IPS-20b (cell line): ENCODE results near the gene CNEP1R1.

ENCODE experiments used
- H3K27ac ChIP-seq: one replicate; pipeline ENCODE4 v1.5.1; 2013; ENCODE audit warnings: low read length
- H3K27me3 ChIP-seq: 2 replicates; pipeline ENCODE4 v1.6.1; 2013; ENCODE audit warnings: mild to moderate bottlenecking, low read length, inconsistent platforms; ENCODE audit not compliant: insufficient read depth
- H3K36me3 ChIP-seq: 2 replicates; pipeline ENCODE4 v1.6.1; 2013; ENCODE audit warnings: low read depth, mild to moderate bottlenecking, inconsistent platforms, low read length, moderate library complexity; ENCODE audit not compliant: insufficient read depth
- H3K4me1 ChIP-seq: 2 replicates; pipeline ENCODE4 v1.6.1; 2013; ENCODE audit warnings: mild to moderate bottlenecking, control low read depth, inconsistent platforms, low read length, moderate library complexity; ENCODE audit not compliant: insufficient read depth
- H3K4me3 ChIP-seq: 2 replicates; pipeline ENCODE4 v1.5.1; 2013; ENCODE audit warnings: mild to moderate bottlenecking, low read length, inconsistent platforms
- H3K9ac ChIP-seq: 2 replicates; pipeline ENCODE4 v1.6.1; 2013; ENCODE audit warnings: low read depth, mild to moderate bottlenecking, inconsistent platforms, low read length, moderate library complexity
- H3K9me3 ChIP-seq: 2 replicates; pipeline ENCODE4 v1.6.1; 2013; ENCODE audit warnings: mild to moderate bottlenecking, low read depth, low read length, inconsistent platforms; ENCODE audit not compliant: insufficient read depth

The CNEP1R1 gene

GRCh38 chr16:50045412-50045811, 20.4 kb downstream of the CNEP1R1 start:
- Histone ChIP-seq H3K9ac (no peak overlapping the region), H3K4me3 (no peak overlapping the region), H3K9me3 (no peaks in the 10 kb centered on the region), H3K27me3 (no peaks in the 10 kb centered on the region), H3K36me3 (no peaks in the 10 kb centered on the region), H3K4me1 (no peaks in the 10 kb centered on the region), H3K27ac (no peak overlapping the region)

DNA sequence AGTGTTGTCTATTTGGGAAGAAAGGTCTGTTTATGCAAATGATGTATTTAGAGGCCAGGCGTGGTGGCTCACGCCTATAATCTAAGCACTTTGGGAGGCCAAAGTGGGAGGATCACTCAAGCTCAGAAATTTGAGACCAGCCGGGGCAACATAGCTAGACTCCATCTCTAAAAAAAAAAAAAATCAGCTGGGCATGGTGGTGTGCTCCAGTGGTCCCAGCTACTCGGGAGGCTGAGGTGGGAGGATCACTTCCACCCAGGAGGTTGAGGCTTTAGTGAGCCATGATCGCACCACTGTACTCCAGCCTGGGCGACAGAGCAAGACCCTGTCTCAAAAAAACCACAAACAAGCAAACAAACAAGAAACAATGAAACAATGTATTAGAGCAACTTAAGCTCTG, 21.8 kb downstream of the CNEP1R1 start:
- H3K9me3 ChIP-seq: no peaks in the 10 kb centered on the region
- no peak overlapping the region for H3K27ac ChIP-seq
- H3K4me3 ChIP-seq: no peak overlapping the region
- H3K4me1 ChIP-seq: no peaks in the 10 kb centered on the region
- H3K27me3 ChIP-seq: no peaks in the 10 kb centered on the region
- H3K36me3 ChIP-seq: no peaks in the 10 kb centered on the region
- no peak overlapping the region for H3K9ac ChIP-seq

DNA sequence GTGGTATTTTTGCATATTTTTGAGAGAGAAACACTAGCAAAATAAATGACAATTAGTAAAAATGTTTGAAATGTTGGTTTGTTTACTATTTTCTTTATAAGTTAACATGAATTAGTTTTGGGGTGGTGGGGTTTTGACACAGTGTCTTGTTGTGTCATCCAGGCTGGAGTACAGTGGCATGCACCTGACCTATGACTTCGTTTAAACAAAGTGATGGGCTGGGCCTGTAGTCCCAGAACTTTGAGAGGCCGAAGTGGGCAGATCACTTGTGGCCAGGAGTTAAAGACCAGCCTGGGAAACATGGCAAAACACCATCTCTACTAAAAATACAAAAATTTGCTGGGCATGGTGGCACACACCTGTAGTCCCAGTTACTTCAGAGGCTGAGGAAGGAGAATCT, 22.8 kb downstream of the CNEP1R1 start:
- no peak overlapping the region for H3K9ac ChIP-seq
- H3K4me3 ChIP-seq: no peak overlapping the region
- H3K9me3 ChIP-seq: no peaks in the 10 kb centered on the region
- H3K27me3 ChIP-seq: no peaks in the 10 kb centered on the region
- no peak overlapping the region for H3K27ac ChIP-seq
- no peaks in the 10 kb centered on the region for H3K4me1 ChIP-seq
- no peaks in the 10 kb centered on the region for H3K36me3 ChIP-seq

DNA sequence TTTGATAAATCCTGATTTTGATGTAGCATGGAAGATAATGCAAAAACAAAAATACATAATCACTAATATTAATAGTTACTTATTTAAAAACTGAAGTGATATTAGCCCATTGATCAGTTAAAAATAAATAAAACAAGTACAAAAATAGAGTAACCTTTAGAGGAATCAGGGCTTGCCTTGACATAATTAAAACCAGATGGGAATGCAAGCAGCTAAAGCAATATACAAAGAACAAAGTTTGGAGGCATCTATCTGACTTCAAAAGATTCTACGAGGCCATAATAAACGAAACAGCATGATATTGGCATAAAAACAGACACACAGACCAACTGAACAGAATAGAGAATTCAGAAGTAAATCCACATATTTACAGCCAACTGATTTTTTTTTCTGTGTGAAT, 25.8 kb downstream of the CNEP1R1 start:
- H3K9me3 ChIP-seq: peaks cover 2% of the 10 kb centered on the region; the same call in 1 of the 2 replicates
- H3K27ac ChIP-seq: no peak overlapping the region
- no peaks in the 10 kb centered on the region for H3K4me1 ChIP-seq
- no peaks in the 10 kb centered on the region for H3K36me3 ChIP-seq
- H3K27me3 ChIP-seq: no peaks in the 10 kb centered on the region
- no peak overlapping the region for H3K9ac ChIP-seq
- H3K4me3 ChIP-seq: no peak overlapping the region

DNA sequence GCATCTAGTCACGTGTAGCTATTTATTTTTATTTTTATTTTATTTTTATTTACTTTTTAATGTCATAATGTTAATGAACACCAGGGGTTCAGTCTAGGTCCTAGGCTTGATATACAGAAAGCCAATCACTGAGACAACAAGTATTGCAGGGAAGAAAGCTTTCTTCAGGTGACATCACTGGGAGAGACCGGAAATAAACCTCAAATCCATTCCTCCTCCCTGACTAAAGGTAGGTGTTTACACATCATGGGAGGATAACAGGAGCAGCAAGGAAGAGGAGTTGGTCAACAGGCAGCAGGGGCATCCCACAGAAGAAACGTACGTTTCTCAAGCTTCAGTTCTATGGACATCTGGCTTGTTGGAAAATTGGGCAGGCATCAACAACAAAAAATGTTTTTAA, 31.2 kb downstream of the CNEP1R1 start:
- Histone ChIP-seq H3K4me3 (no peak overlapping the region), H3K9me3 (peaks cover 3% of the 10 kb centered on the region; the same call in 1 of the 2 replicates), H3K4me1 (no peaks in the 10 kb centered on the region), H3K27me3 (no peaks in the 10 kb centered on the region), H3K36me3 (no peaks in the 10 kb centered on the region), H3K27ac (no peak overlapping the region), H3K9ac (no peak overlapping the region)

DNA sequence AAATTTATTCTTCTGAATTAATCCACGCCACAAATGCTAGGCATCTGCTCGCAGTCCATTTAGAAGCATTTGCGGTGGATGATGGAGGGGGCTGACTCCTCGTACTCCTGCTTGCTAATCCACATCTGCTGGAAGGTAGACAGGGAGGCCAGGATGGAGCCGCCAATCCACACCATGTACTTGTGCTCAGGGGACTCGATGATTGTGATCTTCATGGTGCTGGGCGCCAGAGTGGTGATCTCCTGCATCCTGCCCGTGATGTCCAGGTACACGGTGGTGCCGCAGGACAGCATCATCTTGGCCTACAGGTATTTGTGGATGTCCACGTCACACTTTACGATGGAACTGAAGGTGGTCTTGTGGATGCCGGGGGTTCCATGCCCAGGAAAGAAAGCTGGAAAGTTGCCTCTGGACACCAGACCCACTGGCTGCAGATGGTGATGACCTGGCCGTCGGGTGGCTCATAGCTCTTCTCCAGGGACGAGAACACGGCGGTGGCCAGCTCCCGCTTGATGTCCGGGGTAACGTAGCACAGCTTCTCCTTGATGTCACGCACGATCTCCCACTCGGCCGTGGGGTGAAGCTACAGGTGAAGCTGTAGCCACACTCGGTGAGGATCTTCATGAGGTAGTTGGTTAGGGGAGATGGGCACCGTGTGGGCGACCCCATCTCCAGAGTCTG, 33.2 kb downstream of the CNEP1R1 start:
- Histone ChIP-seq H3K27ac (no peak overlapping the region), H3K9ac (no peak overlapping the region), H3K27me3 (no peaks in the 10 kb centered on the region), H3K4me1 (no peaks in the 10 kb centered on the region), H3K36me3 (no peaks in the 10 kb centered on the region), H3K9me3 (peaks cover 3% of the 10 kb centered on the region; the same call in 1 of the 2 replicates), H3K4me3 (no peak overlapping the region)

DNA sequence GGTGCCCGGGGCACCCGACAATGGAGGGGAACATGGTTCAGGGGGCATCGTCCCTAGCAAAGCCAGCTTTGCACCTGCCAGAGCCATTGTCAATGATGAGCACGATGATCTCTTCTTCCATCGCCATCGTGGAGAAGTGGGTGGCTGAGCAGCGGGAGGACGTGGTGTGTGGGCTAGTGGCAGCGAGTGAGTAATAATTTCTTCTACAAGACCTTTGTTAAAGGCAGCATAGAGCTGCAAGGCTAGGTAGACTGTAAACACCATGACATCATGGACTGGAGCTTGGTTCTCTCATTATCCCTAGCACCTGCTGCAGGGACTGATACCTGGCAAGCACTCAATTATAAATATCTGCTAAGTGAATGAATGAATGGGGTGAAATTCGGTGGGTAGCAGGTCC, 34.1 kb downstream of the CNEP1R1 start:
- no peaks in the 10 kb centered on the region for H3K27me3 ChIP-seq
- no peak overlapping the region for H3K9ac ChIP-seq
- H3K9me3 ChIP-seq: peaks cover 3% of the 10 kb centered on the region; the same call in 1 of the 2 replicates
- H3K36me3 ChIP-seq: no peaks in the 10 kb centered on the region
- H3K4me3 ChIP-seq: no peak overlapping the region
- H3K27ac ChIP-seq: no peak overlapping the region
- no peaks in the 10 kb centered on the region for H3K4me1 ChIP-seq

DNA sequence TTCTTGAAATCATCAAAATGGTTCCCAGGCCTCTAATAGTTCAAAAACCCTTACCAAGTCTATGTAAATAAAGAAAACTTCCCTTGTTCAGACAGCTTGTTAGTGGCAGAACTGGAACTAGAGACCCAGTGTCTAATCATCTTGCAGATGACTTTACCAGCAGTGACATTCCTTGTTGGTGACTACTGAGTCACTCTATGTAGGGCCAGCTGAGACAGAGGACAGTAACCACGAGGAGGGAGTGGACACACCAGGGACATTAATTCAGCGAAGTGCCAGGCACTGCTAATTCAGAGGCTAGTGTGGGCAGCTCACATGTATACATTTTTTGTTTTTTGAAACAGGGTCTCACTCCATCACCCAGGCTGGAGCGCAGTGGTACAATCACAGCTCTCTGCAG, 34.6 kb downstream of the CNEP1R1 start:
- H3K9me3 ChIP-seq: peaks cover 3% of the 10 kb centered on the region; the same call in 1 of the 2 replicates
- H3K36me3 ChIP-seq: no peaks in the 10 kb centered on the region
- no peak overlapping the region for H3K27ac ChIP-seq
- no peaks in the 10 kb centered on the region for H3K4me1 ChIP-seq
- H3K9ac ChIP-seq: no peak overlapping the region
- H3K27me3 ChIP-seq: no peaks in the 10 kb centered on the region
- H3K4me3 ChIP-seq: no peak overlapping the region

GRCh38 chr16:50061326-50061725, 36.3 kb downstream of the CNEP1R1 start:
- H3K9ac ChIP-seq: no peak overlapping the region
- H3K4me1 ChIP-seq: no peaks in the 10 kb centered on the region
- H3K27ac ChIP-seq: no peak overlapping the region
- H3K27me3 ChIP-seq: no peaks in the 10 kb centered on the region
- H3K36me3 ChIP-seq: no peaks in the 10 kb centered on the region
- H3K9me3 ChIP-seq: no peaks in the 10 kb centered on the region
- H3K4me3 ChIP-seq: no peak overlapping the region

DNA sequence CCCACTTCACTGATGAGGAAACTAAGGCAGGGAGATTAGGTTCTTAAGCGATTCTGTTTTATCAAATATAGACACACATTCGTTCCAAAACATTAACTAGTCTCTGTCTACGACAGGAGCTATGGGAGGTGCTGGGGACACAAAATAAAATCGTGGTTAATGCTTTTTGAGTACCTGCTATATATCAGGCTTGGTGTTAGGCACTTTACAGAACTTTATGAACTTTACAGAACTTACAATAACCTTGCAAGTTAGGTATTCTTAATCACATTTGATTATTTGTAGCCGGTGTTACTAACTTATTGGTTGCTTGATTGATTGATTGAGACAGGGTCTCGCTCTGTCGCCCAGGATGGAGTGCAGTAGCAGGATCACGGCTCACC, 40.2 kb downstream of the CNEP1R1 start:
- Histone ChIP-seq H3K4me3 (peak overlapping the region; percentile 46; the same call in 1 of the 2 replicates), H3K27ac (no peak overlapping the region), H3K9ac (no peak overlapping the region), H3K4me1 (0 out of 2 replicates have a peak, but pooled peaks cover 6% of the 10 kb centered on the region), H3K27me3 (no peaks in the 10 kb centered on the region), H3K9me3 (no peaks in the 10 kb centered on the region), H3K36me3 (peaks cover 18% of the 10 kb centered on the region)

- Histone ChIP-seq H3K27me3 (no peaks in the 10 kb centered on the region), H3K9ac (peak within 1 kb of the TSS; percentile 87), H3K4me1 (0 out of 2 replicates have a peak, but pooled peaks cover 6% of the 10 kb centered on the region), H3K9me3 (no peaks in the 10 kb centered on the region), H3K27ac (peak within 1 kb of the TSS; percentile 39), H3K36me3 (peaks cover 24% of the 10 kb centered on the region), H3K4me3 (peak within 1 kb of the TSS; percentile 95)
Measured at GRCh38 chr16:50065624-50066481, 40.8 kb downstream of the CNEP1R1 start, which contains the start of gene HEATR3. Gene HEATR3 (plus strand): TSS chr16:50065970. CDS start chr16:50066132, 162 bp downstream.
